HEK293 (cell line): Measurements from ENCODE around the gene KLHDC10.

Experiments
- ZNF664 ChIP-seq: fragments of 450-650 bp; formaldehyde crosslinking; IDR thresholded peaks from 2 replicates; pipeline ENCODE4 v1.5.1; 2016; ENCODE audit warnings: missing biosample characterization, missing genetic modification characterization
- TF ChIP-seq, protein P1 (sequence below): fragments of 450-650 bp; formaldehyde crosslinking; IDR thresholded peaks from 2 replicates; pipeline ENCODE4 v1.5.1; 2016; ENCODE audit warnings: missing biosample characterization, missing genetic modification characterization, low read depth
- TF ChIP-seq, protein P2 (sequence below): fragments of 450-650 bp; formaldehyde crosslinking; IDR thresholded peaks from 2 replicates; pipeline ENCODE4 v1.5.1; 2016; ENCODE audit warnings: missing biosample characterization, missing genetic modification characterization

GRCh38 chr7:130095812-130096211, 25.5 kb downstream of the KLHDC10 start:
- TF ChIP-seq, protein P1, sequence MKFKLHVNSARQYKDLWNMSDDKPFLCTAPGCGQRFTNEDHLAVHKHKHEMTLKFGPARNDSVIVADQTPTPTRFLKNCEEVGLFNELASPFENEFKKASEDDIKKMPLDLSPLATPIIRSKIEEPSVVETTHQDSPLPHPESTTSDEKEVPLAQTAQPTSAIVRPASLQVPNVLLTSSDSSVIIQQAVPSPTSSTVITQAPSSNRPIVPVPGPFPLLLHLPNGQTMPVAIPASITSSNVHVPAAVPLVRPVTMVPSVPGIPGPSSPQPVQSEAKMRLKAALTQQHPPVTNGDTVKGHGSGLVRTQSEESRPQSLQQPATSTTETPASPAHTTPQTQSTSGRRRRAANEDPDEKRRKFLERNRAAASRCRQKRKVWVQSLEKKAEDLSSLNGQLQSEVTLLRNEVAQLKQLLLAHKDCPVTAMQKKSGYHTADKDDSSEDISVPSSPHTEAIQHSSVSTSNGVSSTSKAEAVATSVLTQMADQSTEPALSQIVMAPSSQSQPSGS (tag by site-specific recombination): no peak
- TF ChIP-seq, protein P2, sequence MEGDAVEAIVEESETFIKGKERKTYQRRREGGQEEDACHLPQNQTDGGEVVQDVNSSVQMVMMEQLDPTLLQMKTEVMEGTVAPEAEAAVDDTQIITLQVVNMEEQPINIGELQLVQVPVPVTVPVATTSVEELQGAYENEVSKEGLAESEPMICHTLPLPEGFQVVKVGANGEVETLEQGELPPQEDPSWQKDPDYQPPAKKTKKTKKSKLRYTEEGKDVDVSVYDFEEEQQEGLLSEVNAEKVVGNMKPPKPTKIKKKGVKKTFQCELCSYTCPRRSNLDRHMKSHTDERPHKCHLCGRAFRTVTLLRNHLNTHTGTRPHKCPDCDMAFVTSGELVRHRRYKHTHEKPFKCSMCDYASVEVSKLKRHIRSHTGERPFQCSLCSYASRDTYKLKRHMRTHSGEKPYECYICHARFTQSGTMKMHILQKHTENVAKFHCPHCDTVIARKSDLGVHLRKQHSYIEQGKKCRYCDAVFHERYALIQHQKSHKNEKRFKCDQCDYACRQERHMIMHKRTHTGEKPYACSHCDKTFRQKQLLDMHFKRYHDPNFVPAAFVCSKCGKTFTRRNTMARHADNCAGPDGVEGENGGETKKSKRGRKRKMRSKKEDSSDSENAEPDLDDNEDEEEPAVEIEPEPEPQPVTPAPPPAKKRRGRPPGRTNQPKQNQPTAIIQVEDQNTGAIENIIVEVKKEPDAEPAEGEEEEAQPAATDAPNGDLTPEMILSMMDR: no peak
- peak; percentile 89 for TF ChIP-seq ZNF664 (tag by site-specific recombination)
